ENCODE measurements around the gene FEM1B. TPM values are rescaled to one million over a fixed set of nuclear protein-coding genes. Genes with fewer than 3 reads are reported as not detected.

FEM1B gene
- total and polyA plus RNA-seq, 12 donors, result 10.5 to 101 (median 66.9) TPM

DNA sequence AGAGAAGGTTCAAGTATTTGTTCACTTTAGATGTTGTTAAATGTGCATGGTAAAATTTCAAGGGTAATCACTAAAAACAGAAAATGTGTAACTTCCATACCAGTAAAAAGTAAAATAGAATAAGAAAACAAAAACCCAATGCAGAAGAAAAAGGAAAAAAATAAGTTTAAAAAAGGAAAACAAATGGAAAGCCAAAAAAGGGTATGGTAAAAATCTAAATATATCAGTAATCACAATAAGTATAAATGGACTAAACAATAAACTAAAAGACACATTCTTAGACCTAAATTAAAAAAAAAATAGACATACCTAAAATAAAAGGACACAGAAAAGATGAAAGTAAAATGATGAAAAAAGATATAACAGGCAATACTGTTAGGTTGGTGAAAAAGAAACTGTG lies 38.5 kb upstream of the FEM1B start:
- DNase-seq, result no peak
- peaks cover 0 to 25% (median 6%) of the 10 kb centered on the region in 11 donors for H3K9me3 ChIP-seq
- no peak overlapping the region for H3K27ac ChIP-seq
- H3K4me3 ChIP-seq, result no peak overlapping the region
- TF ChIP-seq, protein P1, sequence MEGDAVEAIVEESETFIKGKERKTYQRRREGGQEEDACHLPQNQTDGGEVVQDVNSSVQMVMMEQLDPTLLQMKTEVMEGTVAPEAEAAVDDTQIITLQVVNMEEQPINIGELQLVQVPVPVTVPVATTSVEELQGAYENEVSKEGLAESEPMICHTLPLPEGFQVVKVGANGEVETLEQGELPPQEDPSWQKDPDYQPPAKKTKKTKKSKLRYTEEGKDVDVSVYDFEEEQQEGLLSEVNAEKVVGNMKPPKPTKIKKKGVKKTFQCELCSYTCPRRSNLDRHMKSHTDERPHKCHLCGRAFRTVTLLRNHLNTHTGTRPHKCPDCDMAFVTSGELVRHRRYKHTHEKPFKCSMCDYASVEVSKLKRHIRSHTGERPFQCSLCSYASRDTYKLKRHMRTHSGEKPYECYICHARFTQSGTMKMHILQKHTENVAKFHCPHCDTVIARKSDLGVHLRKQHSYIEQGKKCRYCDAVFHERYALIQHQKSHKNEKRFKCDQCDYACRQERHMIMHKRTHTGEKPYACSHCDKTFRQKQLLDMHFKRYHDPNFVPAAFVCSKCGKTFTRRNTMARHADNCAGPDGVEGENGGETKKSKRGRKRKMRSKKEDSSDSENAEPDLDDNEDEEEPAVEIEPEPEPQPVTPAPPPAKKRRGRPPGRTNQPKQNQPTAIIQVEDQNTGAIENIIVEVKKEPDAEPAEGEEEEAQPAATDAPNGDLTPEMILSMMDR (IDR thresholded peaks at IDR 0.05), result no peak
- no peaks in the 10 kb centered on the region for H3K4me1 ChIP-seq
- ATAC-seq, result no peak
- H3K27me3 ChIP-seq, result no peaks in the 10 kb centered on the region
- no peaks in the 10 kb centered on the region for H3K36me3 ChIP-seq
- intact Hi-C loops (cut with DNase I), result no loop called here

DNA sequence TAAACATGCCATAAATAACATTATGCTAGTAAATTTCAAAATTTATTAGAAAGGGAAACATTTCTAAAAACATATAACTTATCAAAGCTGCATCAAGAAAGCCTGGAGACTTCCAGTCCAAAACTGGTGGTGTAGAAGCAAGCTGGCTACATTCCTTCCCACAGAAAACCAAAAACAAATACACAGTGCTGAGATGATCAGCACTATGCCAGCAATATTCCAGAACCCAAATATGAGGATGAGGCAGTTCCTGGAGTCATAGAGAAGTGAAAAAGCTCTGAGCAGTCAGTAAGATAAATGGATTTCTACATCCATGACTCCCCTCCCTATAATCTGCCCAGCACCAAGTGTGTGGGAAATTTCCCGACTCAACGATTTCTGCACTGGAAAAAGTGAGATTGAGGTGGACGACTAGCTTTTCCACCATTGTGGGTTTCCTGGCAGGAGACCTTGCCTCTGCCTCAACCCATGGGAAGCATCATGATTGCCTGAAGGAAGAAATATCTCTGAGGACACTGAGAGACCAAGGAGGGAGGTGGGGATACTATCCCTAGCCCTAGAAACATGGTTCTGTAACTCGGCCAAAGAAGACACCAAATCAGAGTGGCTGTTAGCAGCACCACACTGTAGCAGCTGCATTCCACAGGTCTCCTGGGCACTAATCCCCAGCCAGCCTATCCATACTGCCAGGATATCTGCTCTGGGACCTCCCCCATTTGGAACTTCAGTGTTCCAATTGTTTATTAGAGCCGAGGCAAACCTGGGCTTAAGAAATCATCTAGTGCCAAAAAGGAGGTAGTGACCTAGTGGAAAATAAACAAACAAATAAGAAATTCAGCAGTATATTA lies 36.2 kb upstream of the FEM1B start:
- peaks cover 0 to 39% (median 13%) of the 10 kb centered on the region in 11 donors for H3K9me3 ChIP-seq
- no peaks in the 10 kb centered on the region for H3K36me3 ChIP-seq
- no peak overlapping the region for H3K4me3 ChIP-seq
- H3K27ac ChIP-seq, result no peak overlapping the region
- WGBS, 2 donors, result 69 to 71% methylated on average over 5 of the region's 5 CpGs
- DNase-seq (no peak), ATAC-seq (no peak)
- intact Hi-C loops (cut with DNase I), result loop anchor here in 1 of 10 donors (10.0 kb wide), 1 partner anchor 283 kb away; no protein-coding TSS in a partner anchor
- no peaks in the 10 kb centered on the region for H3K4me1 ChIP-seq
- no peaks in the 10 kb centered on the region for H3K27me3 ChIP-seq
- TF ChIP-seq, protein P1 (IDR thresholded peaks at IDR 0.05), result no peak

DNA sequence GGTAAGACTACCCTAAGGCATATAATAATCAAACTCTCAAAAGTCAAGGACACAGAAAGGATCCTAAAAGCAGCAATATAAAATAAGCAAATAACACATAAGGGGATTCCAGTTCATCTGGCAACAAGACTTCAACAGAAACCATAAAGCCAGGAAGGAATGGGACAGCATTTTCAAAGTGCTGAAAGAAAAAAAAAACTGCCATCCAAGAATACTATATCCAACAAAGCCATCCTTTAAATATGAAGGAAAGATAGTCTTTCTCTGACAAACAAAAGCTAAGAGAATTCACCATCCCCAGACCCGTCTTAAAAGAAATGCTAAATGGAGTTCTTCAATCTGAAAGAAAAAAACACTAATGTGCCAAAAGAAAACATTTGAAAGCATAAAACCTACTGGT lies 33.3 kb upstream of the FEM1B start:
- WGBS, 2 donors, result 94 to 95% methylated on average over 1 of the region's 1 CpG
- Histone ChIP-seq H3K27ac (no peak overlapping the region), H3K4me1 (peaks cover 0 to 5% (median 0%) of the 10 kb centered on the region in 9 donors), H3K36me3 (no peaks in the 10 kb centered on the region), H3K27me3 (no peaks in the 10 kb centered on the region), H3K9me3 (peaks cover 0 to 42% (median 13%) of the 10 kb centered on the region in 11 donors), H3K4me3 (no peak overlapping the region)
- ATAC-seq (no peak), DNase-seq (no peak)
- TF ChIP-seq, protein P1 (IDR thresholded peaks at IDR 0.05), result no peak
- intact Hi-C loops (cut with DNase I), result loop anchor here in 1 of 10 donors (10.0 kb wide), 1 partner anchor 281 kb away; no protein-coding TSS in a partner anchor

DNA sequence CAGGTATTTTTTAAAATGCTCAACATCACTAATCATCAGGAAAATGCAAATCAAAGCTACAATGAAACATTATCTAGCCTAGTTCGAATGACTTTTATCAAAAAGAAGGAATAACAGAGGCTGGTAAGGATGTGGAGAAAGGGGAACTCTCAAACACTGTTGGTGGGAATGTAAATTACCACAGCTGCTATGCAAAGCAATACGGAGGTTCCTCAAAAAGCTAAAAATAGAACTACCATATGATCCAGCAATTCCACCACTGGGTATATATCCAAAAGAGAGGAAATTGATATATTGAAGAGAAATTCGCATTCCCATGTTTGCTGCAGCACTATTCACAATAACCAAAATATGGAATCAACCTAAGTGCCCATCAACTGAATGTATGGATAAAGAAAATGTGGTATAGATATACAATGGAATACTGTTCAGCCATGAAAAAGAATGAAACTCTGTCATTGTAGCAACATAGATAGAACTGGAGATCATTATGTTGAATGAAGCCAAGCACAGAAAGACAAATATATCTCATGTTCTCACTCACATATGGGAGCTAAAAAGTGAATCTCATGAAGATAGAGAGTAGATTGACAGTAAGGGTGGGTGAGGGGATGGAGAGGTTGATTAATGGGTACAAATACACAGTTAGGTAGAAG lies 28.4 kb upstream of the FEM1B start:
- Histone ChIP-seq H3K9me3 (peaks cover 0 to 15% (median 7%) of the 10 kb centered on the region in 11 donors), H3K36me3 (no peaks in the 10 kb centered on the region), H3K4me1 (peaks cover 0 to 16% (median 4%) of the 10 kb centered on the region in 9 donors), H3K27me3 (no peaks in the 10 kb centered on the region), H3K4me3 (no peak overlapping the region), H3K27ac (no peak overlapping the region)
- no peak for ATAC-seq
- 57 to 59% methylated on average over 3 of the region's 3 CpGs for WGBS, 2 donors
- TF ChIP-seq, protein P1 (IDR thresholded peaks at IDR 0.05), result no peak
- intact Hi-C loops (cut with DNase I), result loop anchor here in 2 of 10 donors (5.0 to 10.0 kb wide), 2 partner anchors 138 to 276 kb away; no protein-coding TSS in a partner anchor
- DNase-seq, result no peak

Measured in heart right ventricle (tissue), 16 donors.